CD4-positive, alpha-beta T cell treated with Interleukin-1 beta for 1 hour (primary cell): ENCODE results near the gene YPEL2.
"Not testable (repeated sequence)": the region's sequence is repeated elsewhere in the genome, so short reads cannot be mapped to it uniquely, and the experiment has no call there.

Experiments used
- DNase-seq, 2 donors: peaks; one replicate each; pipeline ENCODE4 v3.0.0-alpha.2; 2020 to 2022

The YPEL2 gene

GRCh38 chr17:59409336-59410048, 78.0 kb downstream of the YPEL2 start:
- no peak for DNase-seq

DNA sequence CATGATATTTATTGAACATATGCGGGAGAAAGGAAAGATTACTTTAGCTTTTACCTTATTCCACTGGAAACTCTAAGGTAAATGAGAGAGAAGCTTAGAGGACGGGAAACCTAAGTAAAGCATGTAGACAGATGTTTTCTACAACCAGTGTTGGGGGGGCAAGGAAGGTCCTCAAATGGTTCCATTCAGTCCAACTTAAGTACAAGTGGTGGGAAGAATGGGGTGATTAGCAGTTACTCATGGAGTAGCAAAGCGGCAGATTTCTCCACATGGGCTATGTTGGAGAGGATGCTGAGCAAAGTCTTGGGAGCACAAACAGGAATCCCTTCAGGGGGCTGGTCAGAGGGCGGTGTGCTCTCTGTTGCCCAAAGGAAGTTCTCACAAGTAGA, 78.6 kb downstream of the YPEL2 start:
- no peak for DNase-seq

GRCh38 chr17:59412431-59412830, 81.0 kb downstream of the YPEL2 start:
- DNase-seq: not testable (repeated sequence)

DNA sequence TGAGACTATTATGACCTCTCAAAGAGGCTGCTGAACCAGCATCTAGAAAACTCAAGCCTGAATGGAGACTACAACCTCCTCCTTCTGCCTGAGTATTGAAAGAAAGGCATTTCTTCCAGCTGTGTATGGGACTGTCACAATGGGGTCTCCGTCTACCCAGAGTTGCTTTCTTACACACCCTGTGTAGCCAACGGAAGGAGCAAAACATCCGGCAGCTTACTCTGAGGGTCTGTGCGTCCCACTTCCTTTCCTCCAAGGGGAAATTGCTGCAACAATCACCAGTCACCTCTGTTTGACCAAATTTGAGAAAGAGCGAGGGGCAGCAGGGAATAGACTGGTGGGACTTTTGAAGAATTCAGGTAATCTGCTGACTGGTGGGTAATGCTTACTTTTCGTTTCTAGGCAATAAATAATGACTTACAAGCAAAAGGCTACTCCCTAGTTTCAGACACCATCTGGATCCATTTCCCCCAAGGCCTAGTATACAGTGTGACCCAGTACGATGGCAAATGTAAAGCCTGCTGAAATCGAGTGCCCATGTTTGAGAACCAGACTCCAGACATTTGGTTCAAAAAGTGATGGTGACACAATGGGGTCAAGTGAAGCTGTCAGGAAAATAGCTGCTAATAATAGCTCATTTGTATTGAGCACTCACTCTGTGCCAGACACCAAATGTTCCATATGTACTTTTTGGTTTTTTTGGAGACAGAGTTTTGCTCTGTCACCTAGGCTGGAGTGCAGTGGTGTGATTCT, 81.7 kb downstream of the YPEL2 start:
- DNase-seq: no peak

DNA sequence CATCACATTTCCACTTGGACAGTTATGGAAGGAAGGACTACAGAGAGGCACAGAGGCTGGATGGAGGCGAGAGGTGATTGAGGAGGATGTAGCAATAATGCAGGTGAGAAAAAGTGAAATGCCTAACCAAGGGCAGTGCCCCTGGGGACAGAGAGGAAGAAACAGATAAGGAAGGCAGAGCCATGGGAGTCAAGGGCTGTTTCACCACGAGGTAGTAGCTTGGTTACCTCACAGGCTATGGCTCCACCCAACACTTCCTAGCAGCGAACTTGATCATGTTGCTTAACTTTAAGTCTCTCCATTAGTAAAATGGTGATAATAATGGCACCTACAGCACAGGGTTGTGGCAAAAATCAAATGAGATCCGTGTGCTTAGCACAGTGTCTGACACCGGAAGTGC, 83.9 kb downstream of the YPEL2 start:
- no peak for DNase-seq

DNA sequence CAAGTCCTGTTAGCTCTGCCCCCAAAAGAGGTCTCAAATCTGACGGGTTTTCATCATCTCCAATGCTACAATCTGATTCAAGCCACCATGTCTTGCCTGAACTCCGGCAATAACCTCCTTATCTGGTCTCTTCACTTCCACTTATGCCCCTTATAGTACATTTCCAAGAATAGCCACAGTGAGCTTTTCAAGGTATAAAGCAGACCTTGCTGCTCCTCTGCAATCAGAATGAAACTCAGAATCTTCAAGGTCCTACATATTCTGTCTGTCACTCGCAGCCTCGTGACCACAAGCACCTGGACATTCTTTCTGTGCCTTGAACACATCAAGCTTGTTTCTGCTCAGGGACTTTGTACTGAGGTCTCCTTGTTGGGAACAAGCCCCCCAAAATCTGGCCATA, 84.7 kb downstream of the YPEL2 start:
- no peak for DNase-seq

GRCh38 chr17:59417452-59417851, 86.0 kb downstream of the YPEL2 start:
- no peak for DNase-seq

GRCh38 chr17:59418732-59419166, 87.3 kb downstream of the YPEL2 start:
- no peak for DNase-seq

DNA sequence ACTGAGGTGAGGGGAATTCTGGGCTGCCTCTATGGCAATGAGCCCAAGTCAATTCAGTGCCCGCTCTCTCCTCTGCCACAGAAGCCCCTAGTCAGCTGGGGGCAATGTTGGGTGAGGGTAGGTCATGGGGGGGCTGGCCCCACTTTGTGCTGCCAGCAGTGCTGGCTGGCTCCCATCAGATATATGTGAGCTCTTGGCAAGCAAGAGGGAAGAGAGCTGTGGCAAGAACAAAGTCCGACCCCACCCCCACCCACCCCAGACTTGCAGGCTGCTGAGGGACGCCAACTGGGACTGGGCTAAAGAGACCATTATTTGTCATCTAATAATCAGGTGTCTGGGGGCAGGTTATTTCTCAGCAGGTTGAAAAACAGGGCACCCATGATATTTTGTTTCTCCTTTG, 89.4 kb downstream of the YPEL2 start:
- no peak for DNase-seq

DNA sequence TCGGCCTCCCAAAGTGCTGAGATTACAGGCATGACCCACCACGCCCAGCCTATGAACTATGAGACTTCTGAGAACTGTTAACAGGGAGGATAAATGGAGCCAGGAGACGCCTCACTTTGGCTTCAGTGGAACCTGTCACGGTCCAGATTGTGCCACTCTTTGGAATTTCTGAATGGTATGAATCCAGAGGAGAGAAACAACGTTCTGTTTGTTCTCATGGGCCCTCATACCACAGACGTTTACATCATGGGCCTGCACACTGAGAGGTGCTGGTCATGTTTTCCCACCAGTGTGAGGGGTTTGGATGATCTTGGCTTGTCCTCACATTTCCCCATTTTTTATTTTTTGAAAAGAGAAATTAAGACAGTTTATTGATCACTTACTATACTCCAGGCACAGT, 90.3 kb downstream of the YPEL2 start:
- no peak for DNase-seq

GRCh38 chr17:59423137-59423724, 91.8 kb downstream of the YPEL2 start:
- DNase-seq: no peak

- DNase-seq: no peak
Measured at GRCh38 chr17:59423903-59424302, 92.4 kb downstream of the YPEL2 start.

DNA sequence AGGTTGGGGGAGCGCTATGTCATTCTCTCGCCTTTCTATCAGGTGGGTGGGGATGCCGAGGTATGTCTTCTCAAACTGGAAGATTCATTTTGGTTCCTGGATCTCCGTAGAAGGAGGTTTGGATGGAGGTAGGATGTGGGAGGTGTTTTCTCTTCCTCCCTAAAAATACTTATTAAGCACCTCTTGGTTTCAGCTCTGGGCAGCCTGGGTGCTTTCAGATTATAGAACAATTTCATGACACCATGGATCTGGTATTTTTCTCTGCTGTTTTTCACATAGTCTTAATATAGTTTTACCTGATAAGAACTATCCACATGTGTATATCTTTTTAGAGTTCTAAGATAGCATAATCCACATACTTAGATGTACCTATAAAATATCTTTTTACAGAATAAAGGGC, 92.9 kb downstream of the YPEL2 start:
- DNase-seq: no peak

DNA sequence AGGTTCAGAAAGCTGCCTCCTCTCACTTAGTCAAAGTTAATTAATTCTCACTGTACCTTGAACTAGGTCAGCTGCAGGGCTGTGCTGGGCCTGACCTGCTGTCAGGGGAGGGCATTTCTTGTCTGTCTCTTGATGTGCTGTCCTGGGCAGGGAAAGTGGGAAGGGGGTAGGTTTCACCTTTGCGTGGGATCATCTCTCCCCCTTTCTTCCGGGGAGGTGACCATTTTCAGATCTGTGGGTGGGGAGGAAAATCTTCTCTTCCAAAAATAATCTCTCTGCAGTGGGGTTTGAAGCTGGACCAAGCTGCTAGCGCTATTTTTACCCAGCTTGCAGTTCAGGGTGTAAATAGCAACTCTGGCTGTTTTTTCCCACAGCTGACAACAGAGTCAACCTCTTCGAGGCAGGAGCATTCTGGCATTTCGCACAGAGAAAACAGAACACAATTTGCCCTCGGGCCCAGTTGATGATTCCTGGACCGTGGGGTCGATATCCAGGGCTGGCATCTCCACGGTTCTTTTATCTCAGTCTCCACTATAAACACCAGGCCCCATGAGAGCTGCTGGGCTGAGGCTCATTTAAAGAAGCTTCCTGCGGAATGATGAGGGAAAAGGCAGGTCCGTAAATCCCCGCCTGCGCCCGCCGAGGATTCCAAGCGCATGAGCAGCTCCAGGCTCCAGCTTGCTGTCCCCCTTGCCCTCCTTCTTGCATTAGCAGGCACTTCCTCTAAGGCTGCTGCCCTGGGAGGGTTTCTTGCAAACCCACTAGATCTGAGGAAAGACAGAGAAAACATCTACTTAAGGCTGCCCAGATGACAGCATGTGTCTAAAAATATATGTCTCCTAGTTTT, 93.9 kb downstream of the YPEL2 start:
- no peak for DNase-seq

DNA sequence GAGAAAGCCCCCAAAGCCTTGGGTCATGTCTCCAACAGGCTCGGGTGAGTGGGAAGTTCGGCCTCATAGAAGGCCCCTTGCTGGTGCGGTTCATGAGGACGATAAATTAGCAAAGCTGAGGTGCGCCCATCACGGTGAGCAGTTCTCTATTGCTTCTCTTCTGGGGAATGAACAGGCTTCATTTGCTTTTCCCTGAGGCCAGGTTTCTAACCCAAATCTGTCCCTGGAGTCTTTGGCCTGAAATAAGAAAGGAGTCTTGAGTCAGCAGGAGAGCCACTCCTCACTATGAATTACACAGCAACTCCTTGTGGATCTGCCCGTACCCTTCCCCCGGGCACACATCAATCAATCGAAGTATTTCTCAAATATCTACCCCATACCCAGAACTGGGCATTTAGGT, 94.6 kb downstream of the YPEL2 start:
- DNase-seq: no peak

DNA sequence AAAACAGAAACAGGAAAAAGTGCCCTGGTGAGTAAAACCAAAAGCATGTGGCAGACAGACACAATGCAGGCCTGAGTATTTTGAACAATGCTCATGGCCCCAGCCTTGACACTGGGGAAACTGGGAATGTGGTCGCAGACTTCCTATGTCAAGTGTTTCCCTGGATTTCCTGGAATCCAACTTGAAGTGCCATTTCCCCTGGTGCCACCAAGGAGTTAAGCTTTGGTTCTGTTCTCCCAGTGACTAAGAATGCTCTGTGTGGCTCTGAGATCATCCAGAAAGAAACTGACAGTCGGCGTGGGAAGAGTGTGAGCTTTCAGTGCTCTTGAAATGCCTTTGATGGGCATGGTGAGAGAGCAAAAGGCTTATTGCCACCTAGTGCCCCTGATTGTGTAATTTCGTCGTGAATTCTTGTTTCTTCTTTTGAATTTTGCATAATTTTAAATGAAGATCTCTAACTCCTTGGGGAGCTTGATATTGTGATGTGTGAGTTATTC, 96.0 kb downstream of the YPEL2 start:
- peak in 1 of 2 donors; percentile 14 for DNase-seq

GRCh38 chr17:59427996-59428395, 96.5 kb downstream of the YPEL2 start:
- DNase-seq: no peak

DNA sequence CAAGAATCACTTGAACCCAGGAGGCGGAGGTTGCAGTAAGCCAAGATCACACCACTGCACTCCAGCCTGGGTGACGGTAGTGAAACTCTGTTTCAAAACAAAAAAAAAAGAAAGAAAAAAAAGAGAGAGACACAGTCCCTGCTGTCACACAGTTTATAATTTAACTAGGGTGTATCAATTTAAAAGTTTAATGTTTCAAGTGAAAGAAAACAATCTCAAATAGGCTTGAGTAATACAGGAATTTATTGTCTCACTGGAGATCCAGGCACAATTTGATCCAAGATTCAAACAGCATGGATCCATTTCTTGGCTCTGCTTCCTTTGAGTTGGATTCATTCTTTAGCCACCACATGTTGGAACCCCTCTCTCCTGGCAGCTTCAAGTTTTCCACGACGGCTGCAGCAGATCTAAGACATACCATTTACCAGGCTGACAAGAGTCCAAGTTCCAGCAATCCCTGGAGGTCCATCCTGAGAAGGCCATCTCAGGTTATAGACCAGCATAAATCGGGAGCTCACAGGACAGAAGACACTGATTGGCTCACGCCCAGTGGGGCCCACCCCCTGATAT, 97.5 kb downstream of the YPEL2 start:
- no peak for DNase-seq

DNA sequence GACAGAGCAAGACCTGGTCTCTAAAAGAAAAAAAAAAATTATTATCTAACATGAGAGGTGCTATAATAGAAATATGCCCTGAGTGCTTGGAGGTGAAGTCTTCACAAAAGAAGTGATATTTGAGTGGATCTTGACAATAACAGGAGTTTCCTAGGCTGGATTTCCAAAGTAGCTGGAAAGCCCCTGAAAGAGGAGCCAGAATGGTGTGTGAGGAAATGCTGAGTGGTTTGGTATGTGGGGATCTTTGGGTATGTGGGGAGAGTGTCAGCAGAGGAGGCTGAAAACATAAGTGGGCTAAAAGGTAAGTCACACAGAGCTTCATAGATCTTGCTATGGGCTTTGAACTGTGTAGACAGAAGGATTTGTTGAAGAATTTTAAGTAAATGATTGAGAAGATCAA, 100.1 kb downstream of the YPEL2 start:
- DNase-seq: no peak

DNA sequence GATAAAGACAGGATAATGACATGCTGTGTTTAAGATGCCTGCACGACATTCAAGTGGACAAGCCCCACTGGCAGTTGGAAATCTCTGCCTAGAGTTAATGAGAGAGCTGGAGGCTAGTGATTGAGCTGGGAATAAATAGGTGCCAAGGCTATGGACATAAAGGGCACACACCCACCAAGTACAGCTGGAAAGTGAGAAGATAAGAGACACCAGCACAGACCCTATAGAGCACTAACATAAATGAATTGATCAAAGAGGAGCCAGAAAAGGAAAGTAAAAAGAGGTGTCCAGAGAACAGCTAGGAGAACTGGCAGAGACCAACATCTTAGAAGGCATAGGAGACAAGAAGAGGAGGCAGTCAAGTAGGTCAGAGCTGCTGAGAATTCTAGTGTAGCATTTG, 101.2 kb downstream of the YPEL2 start:
- no peak for DNase-seq

GRCh38 chr17:59433586-59433985, 102.1 kb downstream of the YPEL2 start:
- DNase-seq: no peak

GRCh38 chr17:59434429-59434828, 103.0 kb downstream of the YPEL2 start:
- no peak for DNase-seq

- no peak for DNase-seq
Measured at GRCh38 chr17:59435238-59435637, 103.8 kb downstream of the YPEL2 start.
